PFSK-1 (cell line): Measurements from ENCODE around the gene UBE2J2.

ENCODE experiments used
- FOXP2 ChIP-seq: optimal IDR thresholded peaks from 2 replicates; pipeline ENCODE3; 2011; ENCODE audit warnings: borderline replicate concordance, control low read depth, inconsistent platforms; ENCODE audit not compliant: insufficient read depth; ENCODE audit errors: extremely low read length, extremely low read depth
- POLR2AphosphoS5 ChIP-seq: IDR thresholded peaks from 2 replicates; pipeline ENCODE4 v1.6.1; 2012; ENCODE audit warnings: low read depth, mild to moderate bottlenecking, control low read depth, low read length, moderate library complexity
- SIN3A ChIP-seq: IDR thresholded peaks from 2 replicates; pipeline ENCODE4 v1.6.1; 2012; ENCODE audit warnings: mild to moderate bottlenecking, low read length, moderate library complexity, borderline replicate concordance; ENCODE audit not compliant: insufficient read depth
- TAF1 ChIP-seq: IDR thresholded peaks from 2 replicates; pipeline ENCODE4 v1.6.1; 2012; ENCODE audit warnings: low read length, control low read depth, borderline replicate concordance; ENCODE audit not compliant: insufficient read depth
- TF ChIP-seq, protein P1 (sequence below), 2 experiments: IDR thresholded peaks; 2 replicates each; pipeline versions ENCODE4 v1.6.1 to v1.8.0; 2011 to 2012; ENCODE audit warnings: low read depth in 2 of 2, low read length in 2 of 2, control low read depth in 1 of 2, inconsistent platforms in 1 of 2, mild to moderate bottlenecking in 1 of 2, moderate library complexity in 1 of 2; ENCODE audit not compliant: insufficient read depth in 1 of 2

Gene UBE2J2

DNA sequence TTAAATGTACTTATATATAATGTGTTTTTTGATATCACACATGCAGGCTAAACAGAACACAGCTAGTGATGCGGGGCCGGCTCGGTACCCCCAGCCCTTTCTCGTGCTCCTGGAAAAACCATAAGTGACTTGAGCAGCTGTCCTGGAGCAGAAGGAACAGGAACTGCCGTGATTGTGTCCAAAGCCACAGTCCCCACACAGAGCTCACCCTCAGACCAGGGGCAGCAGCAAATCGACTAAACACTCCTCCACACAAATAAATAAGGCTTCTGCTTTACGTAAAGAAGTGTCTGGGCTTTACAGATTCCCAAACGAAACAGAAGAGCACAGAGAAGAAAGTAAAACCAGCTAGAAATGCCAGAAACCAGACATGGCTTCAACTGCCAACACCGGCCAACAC lies 9.6 kb downstream of the UBE2J2 start:
- TF ChIP-seq TAF1, result no peak
- TF ChIP-seq SIN3A, result no peak
- TF ChIP-seq POLR2AphosphoS5, result no peak
- TF ChIP-seq, protein P1, sequence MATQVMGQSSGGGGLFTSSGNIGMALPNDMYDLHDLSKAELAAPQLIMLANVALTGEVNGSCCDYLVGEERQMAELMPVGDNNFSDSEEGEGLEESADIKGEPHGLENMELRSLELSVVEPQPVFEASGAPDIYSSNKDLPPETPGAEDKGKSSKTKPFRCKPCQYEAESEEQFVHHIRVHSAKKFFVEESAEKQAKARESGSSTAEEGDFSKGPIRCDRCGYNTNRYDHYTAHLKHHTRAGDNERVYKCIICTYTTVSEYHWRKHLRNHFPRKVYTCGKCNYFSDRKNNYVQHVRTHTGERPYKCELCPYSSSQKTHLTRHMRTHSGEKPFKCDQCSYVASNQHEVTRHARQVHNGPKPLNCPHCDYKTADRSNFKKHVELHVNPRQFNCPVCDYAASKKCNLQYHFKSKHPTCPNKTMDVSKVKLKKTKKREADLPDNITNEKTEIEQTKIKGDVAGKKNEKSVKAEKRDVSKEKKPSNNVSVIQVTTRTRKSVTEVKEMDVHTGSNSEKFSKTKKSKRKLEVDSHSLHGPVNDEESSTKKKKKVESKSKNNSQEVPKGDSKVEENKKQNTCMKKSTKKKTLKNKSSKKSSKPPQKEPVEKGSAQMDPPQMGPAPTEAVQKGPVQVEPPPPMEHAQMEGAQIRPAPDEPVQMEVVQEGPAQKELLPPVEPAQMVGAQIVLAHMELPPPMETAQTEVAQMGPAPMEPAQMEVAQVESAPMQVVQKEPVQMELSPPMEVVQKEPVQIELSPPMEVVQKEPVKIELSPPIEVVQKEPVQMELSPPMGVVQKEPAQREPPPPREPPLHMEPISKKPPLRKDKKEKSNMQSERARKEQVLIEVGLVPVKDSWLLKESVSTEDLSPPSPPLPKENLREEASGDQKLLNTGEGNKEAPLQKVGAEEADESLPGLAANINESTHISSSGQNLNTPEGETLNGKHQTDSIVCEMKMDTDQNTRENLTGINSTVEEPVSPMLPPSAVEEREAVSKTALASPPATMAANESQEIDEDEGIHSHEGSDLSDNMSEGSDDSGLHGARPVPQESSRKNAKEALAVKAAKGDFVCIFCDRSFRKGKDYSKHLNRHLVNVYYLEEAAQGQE (IDR thresholded peaks at IDR 0.05; ENCODE audit: insufficient read depth in 1 of 2, low read depth in 2 of 2, low read length in 2 of 2), result no peak
- TF ChIP-seq FOXP2, result no peak

DNA sequence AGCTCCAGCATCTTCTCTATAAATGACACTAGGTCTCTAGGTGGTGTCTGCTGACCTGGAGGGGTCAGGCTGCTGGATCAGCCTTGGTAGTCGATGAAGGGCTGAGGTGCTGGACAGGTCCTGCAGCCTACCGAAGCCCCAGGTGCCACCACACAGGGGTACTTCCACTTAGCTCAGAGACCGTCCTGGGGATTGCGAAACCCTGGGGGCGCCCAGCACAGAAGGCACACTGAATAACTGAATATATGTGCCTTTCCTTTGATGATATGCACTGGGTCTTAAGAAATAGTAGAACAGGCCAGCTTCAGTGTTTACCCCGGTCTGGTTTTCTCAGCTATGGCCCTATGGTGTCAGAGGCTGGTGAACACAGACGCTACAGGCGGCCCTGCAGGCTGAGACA lies 10.9 kb downstream of the UBE2J2 start:
- TF ChIP-seq TAF1, result no peak
- TF ChIP-seq, protein P1 (IDR thresholded peaks at IDR 0.05; ENCODE audit: insufficient read depth in 1 of 2, low read depth in 2 of 2, low read length in 2 of 2), result no peak
- TF ChIP-seq FOXP2, result no peak
- TF ChIP-seq POLR2AphosphoS5, result no peak
- TF ChIP-seq SIN3A, result no peak

GRCh38 chr1:1262071-1262470 lies 11.6 kb downstream of the UBE2J2 start:
- TF ChIP-seq POLR2AphosphoS5, result no peak

DNA sequence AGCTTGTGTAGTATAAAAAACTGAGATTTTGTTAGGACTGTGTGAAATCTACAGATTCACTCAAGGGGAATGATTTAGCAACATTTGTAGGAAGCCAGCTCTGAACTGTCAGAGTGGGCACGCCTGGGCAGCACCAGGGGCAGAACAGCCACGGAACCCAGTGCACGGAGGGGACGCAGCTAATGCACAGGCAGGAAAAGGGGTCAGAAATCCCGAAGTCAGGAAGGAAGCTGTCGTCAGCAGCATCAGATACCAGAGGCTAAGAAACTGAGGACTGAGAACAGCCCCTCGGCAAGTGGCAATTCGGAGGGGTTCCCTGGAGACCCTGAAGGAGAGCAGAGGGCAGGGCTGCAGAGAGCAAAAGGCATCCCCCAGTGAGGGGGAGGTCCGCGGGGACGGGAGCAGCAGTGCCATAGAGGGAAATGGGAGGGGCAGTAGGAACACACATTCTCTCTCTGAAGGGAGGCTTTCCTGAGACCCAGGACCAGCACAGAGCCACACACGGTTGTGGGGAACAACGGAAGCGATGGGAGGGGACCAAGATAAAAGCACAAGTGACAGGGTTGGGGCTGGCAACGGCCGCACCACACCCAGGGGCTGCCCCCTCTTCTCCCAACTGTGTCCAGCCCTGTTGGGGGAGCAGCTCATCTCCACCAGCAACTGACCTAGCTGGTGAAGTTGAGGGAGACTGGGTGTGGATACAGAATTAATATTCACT lies 12.7 kb downstream of the UBE2J2 start:
- TF ChIP-seq TAF1, result no peak
- no peak for TF ChIP-seq POLR2AphosphoS5
- TF ChIP-seq, protein P1 (IDR thresholded peaks at IDR 0.05; ENCODE audit: insufficient read depth in 1 of 2, low read depth in 2 of 2, low read length in 2 of 2), result no peak
- no peak for TF ChIP-seq SIN3A
- TF ChIP-seq FOXP2, result no peak

DNA sequence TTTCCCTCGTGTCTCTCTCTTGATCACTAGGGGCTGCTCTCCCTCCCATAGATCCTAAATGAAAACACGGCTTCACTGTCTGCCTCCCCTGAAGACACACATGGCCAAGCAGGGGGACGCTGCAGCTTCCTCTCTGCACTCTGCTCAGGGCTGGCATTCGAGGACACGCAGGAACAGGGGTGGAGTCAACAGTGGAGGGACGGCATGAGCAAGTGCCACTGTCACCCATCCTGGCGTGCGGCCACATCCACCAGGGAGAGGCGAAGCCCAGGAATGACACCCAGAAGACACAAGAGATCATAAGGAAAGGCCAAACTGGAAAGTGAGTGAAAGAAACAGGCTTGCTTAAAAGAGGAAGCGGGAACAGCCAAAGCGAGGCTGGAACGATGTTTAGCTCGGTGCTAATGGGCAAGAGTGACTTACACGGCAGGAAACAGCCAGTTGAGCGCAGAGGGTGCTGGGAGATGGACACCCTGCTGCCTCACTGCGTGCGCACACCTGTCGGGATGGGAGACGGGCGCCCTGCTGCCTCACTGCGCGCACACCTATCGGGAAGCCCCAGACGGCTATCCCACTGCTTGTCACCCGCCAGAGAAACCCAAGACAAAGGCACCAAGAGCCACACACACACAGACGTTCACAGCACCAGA lies 13.6 kb downstream of the UBE2J2 start:
- no peak for TF ChIP-seq TAF1
- TF ChIP-seq FOXP2, result no peak
- no peak; the same call in 1 of the 2 replicates for TF ChIP-seq POLR2AphosphoS5
- TF ChIP-seq, protein P1 (IDR thresholded peaks at IDR 0.05; ENCODE audit: insufficient read depth in 1 of 2, low read depth in 2 of 2, low read length in 2 of 2), result no peak
- TF ChIP-seq SIN3A, result no peak
